NCI-H1694 (cell line): ENCODE measurements around the gene RNU6-1.

Experiments used
- DNase-seq: peaks from one replicate; lab custom pipeline; 2025; lab: John Stamatoyannopoulos, UW

RNU6-1 gene

DNA sequence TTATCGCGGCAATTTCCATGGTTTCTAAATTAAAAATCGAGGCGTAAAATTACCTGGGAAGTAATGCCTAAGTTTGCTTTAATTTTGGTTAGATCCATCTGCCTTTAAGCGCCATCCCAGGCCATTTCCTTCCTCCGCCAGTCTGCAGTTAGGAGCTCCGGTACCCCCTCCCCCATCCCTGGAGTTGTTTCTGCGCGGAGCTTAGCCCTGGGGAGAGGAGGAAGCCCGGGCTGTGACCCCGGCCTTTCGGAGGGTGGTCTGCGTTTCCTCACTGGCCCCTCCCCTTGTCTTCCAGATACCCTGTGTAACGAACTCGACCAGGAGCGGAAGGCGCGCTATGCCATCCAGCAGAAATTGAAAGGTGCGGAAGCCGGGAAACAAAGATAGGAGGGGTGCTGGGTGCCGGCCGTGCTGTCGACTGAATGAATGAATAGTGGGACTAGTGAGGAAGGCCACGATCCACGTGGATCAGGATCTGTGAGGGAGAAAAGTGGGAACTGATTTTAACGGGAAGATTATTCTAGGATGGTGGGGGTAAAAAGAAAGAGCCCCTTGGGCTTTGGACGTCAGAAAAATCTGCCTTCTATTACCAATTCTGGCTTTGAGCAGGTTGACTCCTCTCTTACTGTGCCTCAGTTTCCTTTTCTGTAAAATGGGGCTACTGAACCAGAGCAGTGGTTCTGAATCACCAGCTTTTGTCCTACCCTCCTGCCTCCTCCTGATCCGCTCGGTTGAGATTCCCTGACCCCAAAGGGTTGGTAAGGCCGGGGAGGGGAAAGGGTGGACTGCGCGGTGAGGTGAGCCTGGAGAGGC lies 6.7 kb downstream of the RNU6-1 start:
- no peak for DNase-seq

DNA sequence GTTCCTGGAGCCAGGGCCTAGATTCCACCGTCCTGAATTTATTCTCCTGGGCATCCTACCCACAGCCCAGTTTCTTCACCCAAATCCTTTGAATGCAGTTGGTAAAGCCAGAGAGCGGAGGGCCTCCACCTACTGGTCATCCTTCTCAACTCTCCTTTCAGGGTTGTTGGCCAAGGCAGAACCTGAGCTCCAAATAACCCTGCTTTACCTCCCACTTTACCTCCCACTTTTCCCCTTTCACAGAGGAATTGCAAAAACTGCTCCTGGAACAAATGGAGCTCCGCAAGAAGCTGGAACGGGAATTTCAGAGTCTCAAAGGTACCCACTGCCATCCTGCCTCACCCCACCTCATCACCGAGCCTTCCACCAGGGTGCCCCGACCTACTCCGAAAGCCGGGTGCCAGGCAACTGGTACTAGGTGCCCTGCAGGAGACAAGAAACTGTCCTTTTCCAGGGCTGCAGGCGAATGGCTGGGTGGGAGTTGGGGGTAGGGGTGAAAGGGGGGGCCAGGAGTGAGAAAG lies 7.8 kb downstream of the RNU6-1 start:
- DNase-seq: no peak

DNA sequence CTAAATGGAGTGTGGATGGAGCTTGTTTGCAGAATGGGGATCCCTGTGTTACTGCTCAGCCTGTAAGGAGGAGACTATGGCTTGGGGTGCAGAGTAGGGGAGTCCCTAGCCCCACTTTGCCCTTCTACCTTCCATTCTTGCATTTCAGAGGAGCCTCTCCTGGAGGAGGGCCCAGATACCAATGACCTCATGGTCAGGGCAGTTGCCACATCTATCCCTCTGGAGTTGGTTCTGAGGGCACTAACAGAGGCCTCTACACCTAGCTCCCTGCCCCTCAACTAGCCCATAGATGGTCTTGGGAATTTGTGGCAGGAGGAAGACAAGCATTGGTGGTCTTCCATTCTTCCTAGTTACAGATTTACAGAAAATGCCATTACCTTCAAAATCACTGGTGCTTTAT lies 8.5 kb downstream of the RNU6-1 start:
- DNase-seq: no peak

DNA sequence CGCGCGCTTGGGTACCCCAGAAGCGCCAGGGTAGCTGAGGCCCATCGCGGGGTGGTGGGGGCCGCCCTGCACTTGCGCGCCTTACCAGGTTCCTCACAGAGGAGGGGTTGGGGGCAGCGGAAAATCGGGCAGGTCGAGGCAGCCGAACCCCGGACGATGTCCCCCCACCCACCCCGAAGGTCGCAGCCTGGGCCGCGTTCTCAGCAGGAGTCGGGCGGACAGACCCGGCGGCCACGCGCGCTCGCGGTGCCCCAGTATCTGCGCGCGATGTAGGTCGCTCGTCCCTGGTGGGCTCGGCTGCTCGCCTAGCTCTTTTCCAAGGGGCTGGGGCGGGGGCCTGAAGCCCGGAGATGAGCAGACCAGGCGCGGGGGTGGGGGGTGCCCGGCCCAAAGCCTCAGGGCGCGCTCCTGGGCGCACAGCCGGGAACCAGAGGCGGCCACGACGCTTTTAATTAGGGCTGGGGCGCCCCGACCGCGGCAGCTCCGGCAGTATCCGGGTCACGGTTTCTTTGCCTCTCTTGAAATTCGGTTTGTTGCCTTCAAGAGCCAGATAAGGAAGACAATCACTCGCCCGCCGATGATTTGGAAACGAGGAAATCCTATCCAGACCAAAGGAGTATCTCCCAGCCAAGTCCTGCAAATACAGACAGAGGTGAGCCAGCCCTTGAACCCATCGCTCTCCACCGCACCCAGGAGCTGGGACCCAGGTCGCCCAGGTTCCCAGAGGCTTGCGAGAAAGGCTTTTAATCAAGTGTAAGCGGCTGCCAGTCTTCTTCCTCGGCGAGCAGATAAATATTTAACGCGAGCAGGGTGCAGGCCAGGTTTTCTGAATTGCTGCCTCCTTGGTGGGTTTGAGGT lies 10.0 kb downstream of the RNU6-1 start:
- no peak for DNase-seq

DNA sequence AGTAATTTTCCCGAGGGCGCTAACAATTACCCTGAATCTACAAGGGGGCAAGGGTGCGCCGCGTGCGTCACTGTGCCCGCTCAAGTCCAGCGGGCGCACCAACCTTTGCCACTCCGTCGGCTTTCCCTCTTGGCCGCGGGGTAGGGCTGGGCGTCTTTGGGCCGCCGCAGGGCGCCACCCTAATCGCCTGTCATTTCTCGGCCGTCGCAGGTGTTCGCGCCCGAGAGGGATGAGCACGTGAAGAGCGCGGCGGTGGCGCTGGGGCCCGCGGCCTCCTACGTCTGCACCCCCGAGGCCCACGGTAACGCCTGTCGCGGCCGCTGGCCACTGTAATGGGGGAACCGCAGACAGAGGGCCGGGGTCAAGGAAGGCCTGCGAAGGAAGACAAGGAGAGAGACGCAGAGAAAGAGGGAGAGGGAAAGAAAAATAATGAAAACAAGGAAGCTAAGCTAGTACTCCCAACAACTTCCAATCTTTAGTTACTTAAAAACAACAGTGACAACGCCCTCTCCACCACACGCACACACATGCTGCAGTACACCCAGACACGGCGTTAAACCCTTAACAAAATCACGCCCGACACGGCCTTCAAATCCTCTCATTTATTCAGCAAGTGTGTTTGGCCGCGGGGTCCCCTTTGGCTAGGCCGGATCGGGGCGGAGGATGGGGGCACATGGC lies 10.7 kb downstream of the RNU6-1 start:
- no peak for DNase-seq

DNA sequence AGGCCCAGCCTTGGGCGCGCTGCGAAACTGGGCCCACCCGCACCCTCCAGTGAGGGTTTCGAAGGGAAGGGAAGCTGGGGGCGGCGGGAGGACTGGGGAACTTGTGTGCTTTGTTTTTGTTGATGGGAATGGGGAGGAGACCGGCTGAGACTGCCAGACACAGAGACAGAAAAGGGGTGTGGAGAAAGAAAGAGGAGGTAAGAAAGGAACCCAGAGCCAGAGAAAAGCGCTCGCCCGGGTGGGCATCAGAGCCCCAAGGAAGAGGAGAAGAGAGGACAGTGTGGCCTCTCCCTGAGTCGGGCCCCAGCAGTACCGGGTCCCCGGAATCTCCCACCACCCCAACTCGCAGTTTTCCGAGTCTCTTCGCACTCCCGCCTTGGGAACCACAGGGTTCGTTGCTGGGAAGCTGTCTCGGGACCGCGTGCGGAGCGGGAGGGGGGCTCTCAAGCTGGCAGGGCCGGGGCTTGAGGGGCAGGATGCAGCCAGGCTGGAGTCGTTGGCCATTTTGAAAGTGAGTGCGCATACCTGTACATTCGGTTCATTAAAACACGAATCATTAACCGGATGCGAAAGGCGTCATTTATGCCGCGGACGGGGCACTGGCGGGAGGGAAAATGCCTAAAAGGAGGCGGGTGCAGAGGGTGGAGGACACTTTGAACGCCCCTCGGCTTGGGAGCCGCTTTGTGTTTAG lies 11.4 kb downstream of the RNU6-1 start:
- DNase-seq: no peak

DNA sequence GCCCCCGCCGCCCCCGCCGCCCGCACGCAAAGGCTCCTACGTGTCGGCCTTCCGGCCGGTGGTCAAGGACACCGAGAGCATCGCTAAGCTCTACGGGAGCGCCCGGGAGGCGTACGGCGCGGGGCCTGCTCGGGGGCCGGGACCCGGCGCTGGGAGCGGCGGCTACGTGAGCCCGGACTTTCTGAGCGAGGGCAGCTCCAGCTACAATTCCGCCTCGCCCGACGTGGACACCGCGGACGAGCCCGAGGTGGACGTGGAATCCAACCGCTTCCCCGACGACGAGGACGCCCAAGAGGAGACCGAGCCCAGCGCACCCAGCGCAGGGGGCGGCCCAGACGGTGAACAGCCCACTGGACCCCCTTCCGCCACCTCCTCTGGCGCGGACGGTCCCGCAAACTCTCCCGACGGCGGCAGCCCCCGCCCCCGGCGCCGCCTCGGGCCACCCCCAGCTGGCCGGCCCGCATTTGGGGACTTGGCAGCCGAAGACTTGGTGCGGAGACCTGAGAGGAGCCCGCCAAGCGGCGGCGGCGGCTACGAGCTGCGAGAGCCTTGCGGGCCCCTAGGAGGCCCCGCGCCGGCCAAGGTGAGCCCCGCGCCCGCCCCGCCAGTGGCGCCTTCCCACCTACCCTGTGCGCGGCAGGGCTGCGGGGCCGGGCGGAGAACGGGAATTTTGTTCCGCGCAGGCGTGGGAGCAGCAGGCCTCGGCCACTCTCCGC lies 12.1 kb downstream of the RNU6-1 start:
- no peak for DNase-seq

DNA sequence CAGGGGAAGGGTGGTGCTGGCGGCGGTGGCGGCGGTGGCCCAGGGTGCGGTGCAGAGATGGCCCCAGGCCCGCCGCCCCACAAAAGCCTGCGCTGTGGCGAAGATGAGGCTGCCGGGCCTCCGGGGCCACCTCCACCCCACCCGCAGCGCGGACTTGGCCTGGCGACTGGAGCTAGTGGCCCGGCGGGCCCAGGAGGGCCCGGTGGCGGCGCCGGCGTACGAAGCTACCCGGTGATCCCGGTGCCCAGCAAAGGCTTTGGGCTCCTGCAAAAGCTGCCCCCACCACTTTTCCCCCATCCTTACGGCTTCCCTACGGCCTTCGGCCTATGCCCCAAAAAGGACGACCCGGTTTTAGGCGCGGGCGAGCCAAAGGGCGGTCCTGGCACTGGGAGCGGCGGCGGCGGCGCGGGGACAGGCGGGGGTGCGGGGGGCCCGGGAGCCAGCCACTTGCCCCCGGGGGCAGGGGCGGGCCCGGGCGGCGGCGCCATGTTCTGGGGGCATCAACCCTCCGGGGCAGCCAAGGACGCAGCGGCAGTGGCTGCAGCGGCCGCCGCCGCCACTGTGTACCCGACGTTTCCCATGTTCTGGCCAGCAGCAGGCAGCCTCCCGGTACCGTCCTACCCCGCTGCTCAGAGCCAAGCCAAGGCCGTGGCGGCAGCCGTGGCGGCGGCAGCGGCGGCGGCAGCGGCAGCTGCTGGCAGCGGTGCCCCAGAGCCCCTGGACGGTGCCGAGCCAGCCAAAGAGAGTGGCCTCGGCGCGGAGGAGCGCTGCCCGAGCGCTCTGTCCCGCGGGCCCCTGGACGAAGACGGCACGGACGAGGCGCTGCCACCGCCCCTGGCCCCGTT lies 12.9 kb downstream of the RNU6-1 start:
- DNase-seq: no peak

DNA sequence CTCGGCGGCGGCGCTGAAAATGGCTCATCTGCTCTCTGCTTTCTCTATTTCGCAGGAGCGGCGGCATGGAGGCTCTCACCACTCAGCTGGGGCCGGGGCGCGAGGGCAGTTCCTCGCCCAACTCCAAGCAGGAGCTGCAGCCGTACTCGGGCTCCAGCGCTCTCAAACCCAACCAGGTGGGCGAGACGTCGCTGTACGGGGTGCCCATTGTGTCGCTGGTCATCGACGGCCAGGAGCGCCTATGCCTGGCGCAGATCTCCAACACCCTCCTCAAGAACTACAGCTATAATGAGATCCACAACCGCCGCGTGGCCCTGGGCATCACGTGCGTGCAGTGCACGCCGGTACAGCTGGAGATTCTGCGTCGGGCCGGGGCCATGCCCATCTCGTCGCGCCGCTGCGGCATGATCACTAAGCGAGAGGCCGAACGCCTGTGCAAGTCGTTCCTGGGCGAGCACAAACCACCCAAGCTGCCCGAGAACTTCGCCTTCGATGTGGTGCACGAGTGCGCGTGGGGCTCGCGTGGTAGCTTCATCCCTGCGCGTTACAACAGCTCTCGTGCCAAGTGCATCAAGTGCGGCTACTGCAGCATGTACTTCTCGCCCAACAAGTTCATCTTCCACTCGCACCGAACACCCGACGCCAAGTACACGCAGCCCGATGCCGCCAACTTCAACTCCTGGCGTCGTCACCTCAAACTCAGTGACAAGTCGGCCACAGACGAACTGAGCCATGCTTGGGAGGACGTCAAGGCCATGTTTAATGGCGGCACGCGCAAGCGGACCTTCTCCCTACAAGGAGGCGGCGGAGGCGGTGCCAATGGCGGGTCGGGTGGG lies 13.7 kb downstream of the RNU6-1 start:
- DNase-seq: no peak

DNA sequence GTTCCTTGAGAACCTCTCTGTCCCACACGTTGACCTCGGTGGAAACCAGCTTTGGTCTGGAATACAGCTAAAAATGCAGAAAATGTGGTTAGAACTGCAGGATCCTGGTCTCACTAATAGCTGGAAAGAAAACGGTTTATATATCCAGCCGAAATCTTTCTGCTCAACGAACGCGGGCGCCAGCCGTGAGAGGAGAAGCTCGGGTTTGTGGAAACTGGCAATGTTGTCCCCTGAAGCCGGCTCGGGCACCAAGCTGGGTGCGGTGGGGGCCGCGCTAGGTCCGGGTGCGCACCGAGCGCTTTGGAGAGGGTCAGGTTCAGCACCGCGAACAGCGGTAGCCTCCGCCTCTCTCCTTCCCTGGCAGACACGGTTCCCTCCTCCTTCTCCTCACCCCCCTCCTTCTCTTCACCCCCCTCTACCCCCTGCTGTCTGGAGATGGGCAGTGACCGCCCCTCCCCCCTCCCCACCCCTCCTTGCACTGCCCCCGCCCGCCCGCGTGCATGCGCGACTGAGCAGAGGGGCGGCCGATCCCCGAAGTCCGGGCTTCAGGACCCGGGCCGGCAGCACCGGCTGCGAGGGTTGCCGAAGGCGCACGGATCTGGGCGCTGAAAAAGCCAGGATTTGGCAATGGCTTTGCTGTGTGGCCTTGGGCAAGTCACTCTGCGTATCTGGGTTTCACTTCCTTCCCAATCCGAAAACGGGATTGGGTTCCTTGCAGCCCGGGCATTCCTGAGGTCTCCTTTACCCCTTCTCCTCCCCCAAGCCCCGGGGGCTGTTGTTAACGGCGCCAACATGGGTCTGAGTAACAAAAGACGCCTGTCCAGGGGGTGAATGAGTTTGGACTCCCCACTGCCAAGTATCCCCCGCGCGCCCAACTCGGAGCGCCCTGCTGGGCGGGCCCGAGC lies 14.6 kb downstream of the RNU6-1 start, which contains the start of gene SKOR1:
Gene SKOR1, plus strand, starts transcription at position 534 of the 905 bp plus-strand sequence. Its CDS starts 94 bp downstream, at position 628.
- DNase-seq: no peak

DNA sequence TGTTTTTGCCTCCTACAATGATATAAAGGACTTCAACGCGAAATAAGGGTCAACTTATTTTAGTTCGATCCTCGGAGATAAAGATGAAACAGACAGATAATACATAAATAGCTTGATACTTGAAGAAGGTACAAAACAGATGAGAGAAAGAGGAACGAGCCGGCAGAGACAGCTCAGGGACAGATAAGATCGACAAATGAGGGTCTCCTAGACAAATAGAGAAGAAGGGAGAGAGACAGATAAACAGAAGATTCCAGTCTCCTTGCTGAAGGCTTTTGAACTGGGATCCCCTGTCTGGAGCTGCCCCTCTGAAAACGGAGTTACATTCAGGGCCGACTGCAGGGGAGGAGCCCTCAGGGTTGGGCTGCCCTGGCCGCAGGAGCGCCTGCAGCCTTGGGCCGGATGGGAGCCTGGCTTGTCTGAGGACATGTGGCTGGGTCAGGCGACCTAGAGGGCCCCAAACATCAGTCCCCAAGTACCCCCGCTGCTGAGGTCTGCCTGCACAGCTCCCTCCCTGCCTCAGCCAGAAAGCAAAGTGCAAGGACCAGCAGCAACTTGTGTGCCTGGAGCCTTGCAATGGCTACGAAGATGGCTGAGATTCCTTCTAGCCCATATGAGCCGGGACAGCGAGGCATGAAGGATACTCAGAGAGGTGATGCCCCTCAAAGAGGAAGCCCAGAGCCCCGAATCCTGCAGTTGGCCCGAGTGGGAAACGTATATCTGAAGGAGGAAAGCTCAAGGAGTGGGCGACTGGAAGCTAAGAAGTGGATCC lies 15.5 kb downstream of the RNU6-1 start:
- no peak for DNase-seq

DNA sequence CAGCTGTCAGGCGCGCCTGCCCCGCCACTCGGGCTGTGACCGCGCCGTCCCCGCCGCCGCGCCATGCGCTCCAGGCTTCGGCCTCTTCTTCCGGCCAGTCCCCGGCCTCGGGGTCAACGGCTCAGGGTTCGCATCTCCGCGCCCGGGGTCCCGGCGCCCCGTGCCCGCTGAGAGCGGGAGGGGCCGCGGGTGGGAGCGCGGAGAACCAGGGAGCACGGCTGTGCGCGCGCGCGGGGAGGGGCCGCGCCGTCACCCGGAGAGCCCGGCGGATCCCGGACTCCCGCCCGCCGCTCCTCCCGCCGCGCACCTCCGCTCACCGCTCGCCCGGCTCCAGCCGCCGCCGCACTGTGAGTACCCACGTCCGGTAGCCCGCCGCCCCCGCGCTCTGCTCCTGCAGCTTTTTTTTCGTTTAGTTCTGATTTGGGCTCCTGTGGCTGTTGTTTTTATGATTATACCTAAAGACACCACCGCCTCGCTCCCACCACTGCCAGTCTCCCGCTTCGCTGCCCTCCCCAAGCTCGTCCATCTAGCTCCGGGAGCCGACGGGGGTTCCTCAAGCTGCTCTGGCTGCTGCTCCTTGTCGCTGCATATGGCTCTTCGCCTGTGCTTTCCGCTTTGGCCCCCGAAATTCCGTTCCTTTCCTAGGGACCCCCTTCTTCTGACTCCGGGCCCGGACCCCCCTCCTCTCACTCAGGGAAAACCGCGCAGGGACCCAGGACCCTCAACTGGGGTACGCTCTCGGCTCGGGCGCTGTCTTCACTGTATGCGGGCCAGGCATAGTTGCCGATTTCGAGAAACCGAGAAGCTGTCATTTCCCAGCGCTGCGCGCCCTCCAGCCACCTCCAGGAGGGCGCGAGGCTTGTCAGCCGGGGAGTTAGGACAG lies 16.3 kb downstream of the RNU6-1 start:
- DNase-seq: peak; percentile 7

DNA sequence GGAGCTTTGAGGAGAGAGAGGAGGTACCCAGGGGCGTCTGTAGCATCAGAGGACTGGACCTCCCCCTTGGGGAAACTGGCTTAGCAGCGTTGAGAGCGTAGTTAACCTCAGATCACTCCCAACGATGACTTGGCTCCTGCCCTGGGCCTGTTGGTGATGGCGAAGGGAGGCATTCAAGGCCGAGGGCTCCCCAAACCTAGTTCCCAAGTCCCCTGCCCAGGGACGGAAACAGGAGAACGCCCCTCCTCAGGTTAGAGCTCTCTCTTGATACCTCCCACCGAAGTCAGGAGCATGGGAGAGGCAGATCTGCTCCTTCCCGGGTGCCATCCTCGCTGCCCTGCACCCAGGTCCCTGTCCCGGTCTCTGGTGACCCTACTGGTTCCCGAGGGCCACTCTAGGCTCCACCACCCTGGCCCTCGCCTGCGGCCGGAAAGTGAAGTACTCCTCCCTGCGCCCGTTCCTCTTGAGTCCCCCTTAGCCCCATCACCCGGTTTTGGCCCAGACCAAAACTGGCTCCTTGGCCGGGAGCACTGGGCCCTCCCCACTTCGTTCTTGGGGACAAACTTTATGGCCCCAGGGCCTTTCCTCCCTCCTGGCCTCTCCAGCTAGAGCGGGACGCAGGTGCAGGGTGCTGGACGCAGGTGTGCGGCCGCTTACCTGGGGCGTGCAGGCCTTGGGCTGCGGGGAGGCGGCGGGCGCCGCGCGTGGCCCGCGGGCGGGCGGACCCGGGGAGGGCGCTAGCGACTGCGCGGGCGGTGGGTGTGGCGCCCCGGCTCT lies 17.1 kb downstream of the RNU6-1 start:
- no peak for DNase-seq

DNA sequence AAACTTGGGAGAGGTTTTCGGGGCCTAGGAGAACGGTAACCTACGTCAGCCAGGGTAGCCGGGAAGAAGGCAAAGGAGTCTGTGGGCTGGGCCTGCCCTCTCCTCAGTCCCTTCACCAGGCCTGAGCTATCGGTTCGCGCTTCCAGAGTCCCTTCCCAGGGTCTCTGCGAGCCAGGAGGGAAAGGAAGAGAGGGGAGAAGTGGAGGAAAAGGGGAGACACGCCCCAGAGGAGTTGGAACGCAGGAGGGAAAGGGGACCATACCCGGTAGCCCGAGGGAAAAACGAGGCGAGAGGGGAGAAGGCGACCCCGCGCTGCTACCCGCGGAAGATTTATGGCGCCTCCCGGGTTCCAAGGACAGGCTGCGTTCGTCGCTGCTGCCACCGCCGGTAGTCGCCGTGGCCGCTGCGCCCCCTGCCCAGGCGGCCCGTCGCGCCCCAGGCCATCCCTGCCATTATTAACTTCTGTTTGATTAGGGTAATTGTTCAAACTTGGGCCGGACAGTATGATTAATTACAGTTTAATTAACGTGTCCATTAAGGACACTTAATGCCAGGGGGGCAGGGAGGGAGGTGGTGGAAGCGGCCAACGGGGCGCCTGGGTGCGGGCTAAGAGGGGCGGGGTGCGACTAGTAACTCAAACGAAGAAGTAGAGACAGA lies 17.9 kb downstream of the RNU6-1 start:
- no peak for DNase-seq
